ENCODE results near the gene SPCS1.

Gene SPCS1

DNA sequence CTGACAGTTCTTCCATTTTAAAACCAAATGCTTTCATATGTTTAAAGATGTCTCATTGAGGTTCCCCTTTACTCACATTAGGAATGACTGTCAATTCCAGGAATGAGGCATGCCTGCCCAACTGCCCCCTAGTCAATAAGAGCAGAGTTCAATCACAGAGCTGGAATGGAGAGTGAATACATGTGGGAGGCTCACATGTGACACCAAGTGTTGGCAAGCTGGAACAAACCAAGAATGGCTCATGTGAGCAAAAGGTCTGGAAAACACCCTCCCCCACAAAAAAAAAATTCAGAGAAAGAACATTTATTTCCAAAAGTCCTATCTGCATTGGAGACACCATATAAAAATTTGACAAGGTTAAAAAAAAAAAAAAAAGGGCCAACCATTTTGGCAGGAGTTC is 23.9 kb upstream of the SPCS1 start:
- TF ChIP-seq ZBTB7A (IDR thresholded peaks at IDR 0.05; ENCODE audit: low read depth) (no peak), TCF12 (IDR thresholded peaks at IDR 0.05; ENCODE audit: low read depth) (no peak), USF1 (IDR thresholded peaks at IDR 0.05) (no peak), REST (IDR thresholded peaks at IDR 0.05; ENCODE audit: low read depth) (no peak), NFIC (IDR thresholded peaks at IDR 0.05) (no peak), MAX (IDR thresholded peaks at IDR 0.05) (no peak), RAD21 (IDR thresholded peaks at IDR 0.05; ENCODE audit: low read depth) (peak; percentile 19; the same call in 1 of the 2 replicates), YY1 (IDR thresholded peaks at IDR 0.05; ENCODE audit: low read depth) (no peak)

GRCh38 chr3:52683611-52684010 is 22.3 kb upstream of the SPCS1 start:
- TF ChIP-seq REST (IDR thresholded peaks at IDR 0.05; ENCODE audit: low read depth) = no peak

- TF ChIP-seq TAF1 (IDR thresholded peaks at IDR 0.05; ENCODE audit: low read depth) = no peak
- no peak for TF ChIP-seq RAD21 (IDR thresholded peaks at IDR 0.05; ENCODE audit: low read depth)
- TF ChIP-seq TCF12 (IDR thresholded peaks at IDR 0.05; ENCODE audit: low read depth) = no peak
- TF ChIP-seq REST (IDR thresholded peaks at IDR 0.05; ENCODE audit: low read depth) = no peak
- no peak for TF ChIP-seq EGR1 (IDR thresholded peaks at IDR 0.05)
- no peak for TF ChIP-seq USF1 (IDR thresholded peaks at IDR 0.05)
- no peak for TF ChIP-seq CREB1 (IDR thresholded peaks at IDR 0.05; ENCODE audit: low read depth)
- TF ChIP-seq YY1 (IDR thresholded peaks at IDR 0.05; ENCODE audit: low read depth) = no peak
- no peak for TF ChIP-seq MAX (IDR thresholded peaks at IDR 0.05)
- no peak for TF ChIP-seq NFIC (IDR thresholded peaks at IDR 0.05)
- no peak for TF ChIP-seq FOXM1 (IDR thresholded peaks at IDR 0.05; ENCODE audit: borderline replicate concordance, low read depth)
- TF ChIP-seq EP300 (IDR thresholded peaks at IDR 0.05; ENCODE audit: borderline replicate concordance) = no peak
- no peak for TF ChIP-seq CEBPB (IDR thresholded peaks at IDR 0.05)
- no peak for TF ChIP-seq ZBTB7A (IDR thresholded peaks at IDR 0.05; ENCODE audit: low read depth)
- no peak for TF ChIP-seq TEAD4 (IDR thresholded peaks at IDR 0.05)
Observed at GRCh38 chr3:52684184-52684583, 21.7 kb upstream of the SPCS1 start.

GRCh38 chr3:52685285-52685708 is 20.6 kb upstream of the SPCS1 start:
- TF ChIP-seq TEAD4 (IDR thresholded peaks at IDR 0.05) = no peak
- no peak for TF ChIP-seq FOXM1 (IDR thresholded peaks at IDR 0.05; ENCODE audit: borderline replicate concordance, low read depth)
- no peak for TF ChIP-seq RAD21 (IDR thresholded peaks at IDR 0.05; ENCODE audit: low read depth)
- TF ChIP-seq EP300 (IDR thresholded peaks at IDR 0.05; ENCODE audit: borderline replicate concordance) = no peak
- no peak for TF ChIP-seq EGR1 (IDR thresholded peaks at IDR 0.05)
- TF ChIP-seq TCF12 (IDR thresholded peaks at IDR 0.05; ENCODE audit: low read depth) = no peak; the same call in 1 of the 2 replicates
- TF ChIP-seq TAF1 (IDR thresholded peaks at IDR 0.05; ENCODE audit: low read depth) = no peak; the same call in 1 of the 2 replicates
- TF ChIP-seq MAX (IDR thresholded peaks at IDR 0.05) = no peak
- no peak for TF ChIP-seq CEBPB (IDR thresholded peaks at IDR 0.05)
- TF ChIP-seq REST (IDR thresholded peaks at IDR 0.05; ENCODE audit: low read depth) = no peak
- TF ChIP-seq ZBTB7A (IDR thresholded peaks at IDR 0.05; ENCODE audit: low read depth) = no peak
- no peak for TF ChIP-seq CREB1 (IDR thresholded peaks at IDR 0.05; ENCODE audit: low read depth)

All from Ishikawa (cell line).